ENCODE data around the gene TNFRSF17.

GRCh38 chr16:11973070-11973469, 8.1 kb downstream of the TNFRSF17 start:
- no peak for TF ChIP-seq CTCF (IDR thresholded peaks at IDR 0.05; ENCODE audit: borderline replicate concordance, extremely low read depth, low read length, poor library complexity, severe bottlenecking)
- no peak for TF ChIP-seq EZH2 (IDR thresholded peaks at IDR 0.05; ENCODE audit: borderline replicate concordance, low read depth, low read length, severe bottlenecking)
